IMR-90 (cell line): ENCODE data around the gene DCANP1.

Experiments used
- MAFK ChIP-seq: IDR thresholded peaks from 2 replicates; pipeline ENCODE4 v1.6.1; 2012; ENCODE audit warnings: low read depth, low read length, improper control_type of control experiment
- MAZ ChIP-seq: IDR thresholded peaks from 2 replicates; pipeline ENCODE4 v1.6.1; 2012; ENCODE audit warnings: low read depth, mild to moderate bottlenecking, low read length, improper control_type of control experiment, moderate library complexity, borderline replicate concordance
- POLR2A ChIP-seq: IDR thresholded peaks from 2 replicates; pipeline ENCODE4 v1.6.1; 2012; ENCODE audit warnings: mild to moderate bottlenecking, low read depth, low read length
- RCOR1 ChIP-seq: IDR thresholded peaks from 2 replicates; pipeline ENCODE4 v1.6.1; 2012; ENCODE audit warnings: mild to moderate bottlenecking, low read length, improper control_type of control experiment; ENCODE audit not compliant: insufficient replicate concordance
- SMC3 ChIP-seq: fragments of 150-350 bp; IDR thresholded peaks from 2 replicates; pipeline ENCODE4 v1.6.1; 2016; ENCODE audit warnings: low read depth, mild to moderate bottlenecking, antibody characterized with exemption, low read length, moderate library complexity
- TF ChIP-seq, protein P1 (sequence below): conservative IDR thresholded peaks from 2 replicates; pipeline ENCODE4 v1.5.1; 2012; ENCODE audit warnings: mild to moderate bottlenecking, low read depth, low read length, improper control_type of control experiment
- TF ChIP-seq, protein P2 (sequence below): fragments of 150-350 bp; IDR thresholded peaks from 2 replicates; pipeline ENCODE4 v1.6.1; 2016; ENCODE audit warnings: low read depth, mild to moderate bottlenecking, low read length, moderate library complexity, borderline replicate concordance

DNA sequence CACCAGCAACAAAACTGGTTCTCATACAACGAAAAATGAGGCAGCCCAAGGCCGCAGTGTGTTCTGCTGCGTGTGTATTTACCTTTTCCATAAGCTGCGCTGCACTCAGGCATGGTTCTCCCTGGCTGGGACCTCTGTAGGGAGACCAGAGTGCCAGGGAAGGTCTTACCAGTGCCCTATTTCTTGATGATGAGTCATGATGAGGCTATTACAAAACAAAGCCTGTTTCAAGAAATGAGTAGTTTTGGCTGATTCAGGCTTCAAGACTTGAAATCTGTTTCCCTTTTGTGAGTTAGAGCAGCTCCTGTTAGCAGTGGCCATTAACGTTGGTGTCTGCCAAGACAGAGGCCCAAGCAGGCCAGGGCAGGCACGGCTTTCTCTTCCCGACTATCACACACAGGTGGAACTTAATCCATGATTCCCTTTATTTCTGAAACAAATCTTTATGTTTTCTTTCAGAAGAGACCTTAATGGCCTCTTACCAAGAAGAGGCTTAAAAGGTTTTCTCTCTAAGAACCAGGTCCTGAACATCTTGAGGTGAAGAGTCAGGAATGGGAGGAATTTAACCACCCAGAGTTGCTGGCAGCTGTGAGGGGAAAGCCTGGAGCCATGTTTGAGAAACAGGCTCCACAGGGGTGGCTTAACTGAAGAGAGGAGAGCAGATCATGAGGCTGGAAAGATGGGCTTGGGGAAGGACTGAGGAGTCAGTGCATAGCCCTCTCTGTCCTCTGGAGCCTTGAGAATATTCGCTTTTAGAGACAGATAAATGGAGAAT, 46.4 kb upstream of the DCANP1 start:
- TF ChIP-seq, protein P1, sequence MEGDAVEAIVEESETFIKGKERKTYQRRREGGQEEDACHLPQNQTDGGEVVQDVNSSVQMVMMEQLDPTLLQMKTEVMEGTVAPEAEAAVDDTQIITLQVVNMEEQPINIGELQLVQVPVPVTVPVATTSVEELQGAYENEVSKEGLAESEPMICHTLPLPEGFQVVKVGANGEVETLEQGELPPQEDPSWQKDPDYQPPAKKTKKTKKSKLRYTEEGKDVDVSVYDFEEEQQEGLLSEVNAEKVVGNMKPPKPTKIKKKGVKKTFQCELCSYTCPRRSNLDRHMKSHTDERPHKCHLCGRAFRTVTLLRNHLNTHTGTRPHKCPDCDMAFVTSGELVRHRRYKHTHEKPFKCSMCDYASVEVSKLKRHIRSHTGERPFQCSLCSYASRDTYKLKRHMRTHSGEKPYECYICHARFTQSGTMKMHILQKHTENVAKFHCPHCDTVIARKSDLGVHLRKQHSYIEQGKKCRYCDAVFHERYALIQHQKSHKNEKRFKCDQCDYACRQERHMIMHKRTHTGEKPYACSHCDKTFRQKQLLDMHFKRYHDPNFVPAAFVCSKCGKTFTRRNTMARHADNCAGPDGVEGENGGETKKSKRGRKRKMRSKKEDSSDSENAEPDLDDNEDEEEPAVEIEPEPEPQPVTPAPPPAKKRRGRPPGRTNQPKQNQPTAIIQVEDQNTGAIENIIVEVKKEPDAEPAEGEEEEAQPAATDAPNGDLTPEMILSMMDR = no peak
- TF ChIP-seq MAFK (peak; percentile 55; the same call in 1 of the 2 replicates), POLR2A (no peak), MAZ (no peak), SMC3 (no peak), RCOR1 (no peak)
- TF ChIP-seq, protein P2, sequence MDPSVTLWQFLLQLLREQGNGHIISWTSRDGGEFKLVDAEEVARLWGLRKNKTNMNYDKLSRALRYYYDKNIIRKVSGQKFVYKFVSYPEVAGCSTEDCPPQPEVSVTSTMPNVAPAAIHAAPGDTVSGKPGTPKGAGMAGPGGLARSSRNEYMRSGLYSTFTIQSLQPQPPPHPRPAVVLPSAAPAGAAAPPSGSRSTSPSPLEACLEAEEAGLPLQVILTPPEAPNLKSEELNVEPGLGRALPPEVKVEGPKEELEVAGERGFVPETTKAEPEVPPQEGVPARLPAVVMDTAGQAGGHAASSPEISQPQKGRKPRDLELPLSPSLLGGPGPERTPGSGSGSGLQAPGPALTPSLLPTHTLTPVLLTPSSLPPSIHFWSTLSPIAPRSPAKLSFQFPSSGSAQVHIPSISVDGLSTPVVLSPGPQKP = no peak
